Liver (tissue), 9 donors: Measurements from ENCODE around the gene RAB22A. TPM values are rescaled to one million over a fixed set of nuclear protein-coding genes. Genes with fewer than 3 reads are reported as not detected.

Experiments
- DNase-seq: peaks from one replicate; pipeline ENCODE4 v3.0.0-alpha.2; 2017; ENCODE audit warnings: low spot score
- H3K27ac ChIP-seq, 2 donors: one replicate each; pipeline ENCODE4 v1.7.0; 2013; ENCODE audit warnings: inconsistent platforms in 2 of 2, low read length in 2 of 2, control low read depth in 1 of 2, low read depth in 1 of 2, mild to moderate bottlenecking in 1 of 2
- H3K27me3 ChIP-seq, 4 donors: one replicate each; pipeline versions ENCODE4 v1.6.1 to v1.7.0; 2013; ENCODE audit warnings: low read length in 3 of 4, inconsistent platforms in 1 of 4, mild to moderate bottlenecking in 1 of 4, moderate library complexity in 1 of 4; ENCODE audit not compliant: control insufficient read depth in 4 of 4, insufficient read depth in 4 of 4
- H3K36me3 ChIP-seq, 4 donors: one replicate each; pipeline versions ENCODE4 v1.6.1 to v1.7.0; 2013; ENCODE audit warnings: low read length in 3 of 4, mild to moderate bottlenecking in 3 of 4, low read depth in 1 of 4, moderate library complexity in 1 of 4; ENCODE audit not compliant: control insufficient read depth in 4 of 4, insufficient read depth in 3 of 4
- H3K4me1 ChIP-seq, 4 donors: one replicate each; pipeline versions ENCODE4 v1.6.1 to v1.7.0; 2013; ENCODE audit warnings: low read length in 3 of 4, mild to moderate bottlenecking in 3 of 4, moderate library complexity in 1 of 4; ENCODE audit not compliant: control insufficient read depth in 4 of 4, insufficient read depth in 4 of 4
- H3K4me3 ChIP-seq, 3 donors: one replicate each; pipeline versions ENCODE4 v1.6.1 to v1.7.0; 2013; ENCODE audit warnings: low read length in 3 of 3, control low read depth in 1 of 3, low read depth in 1 of 3, mild to moderate bottlenecking in 1 of 3
- H3K9ac ChIP-seq, 2 donors: one replicate each; pipeline ENCODE4 v1.7.0; 2013; ENCODE audit warnings: low read length in 2 of 2, mild to moderate bottlenecking in 2 of 2, moderate library complexity in 2 of 2, control low read depth in 1 of 2, low read depth in 1 of 2
- H3K9me3 ChIP-seq, 4 donors: one replicate each; pipeline versions ENCODE4 v1.6.1 to v1.7.0; 2013; ENCODE audit warnings: low read length in 3 of 4; ENCODE audit not compliant: control insufficient read depth in 4 of 4
- ATF3 ChIP-seq: IDR thresholded peaks from 2 replicates; pipeline ENCODE4 v1.6.1; 2016; ENCODE audit warnings: antibody characterized with exemption
- CTCF ChIP-seq: fragments of 150-350 bp; IDR thresholded peaks from 2 replicates; pipeline ENCODE4 v1.5.1; 2017; ENCODE audit warnings: improper control_type of control experiment, low read depth, low read length; ENCODE audit not compliant: missing input control
- EGR1 ChIP-seq, 2 donors: IDR thresholded peaks; 2 replicates each; pipeline ENCODE4 v1.6.1; 2016 to 2018; ENCODE audit warnings: antibody characterized with exemption in 2 of 2, low read depth in 2 of 2
- GABPA ChIP-seq, 2 donors: IDR thresholded peaks in 1 of 2; conservative IDR thresholded peaks in 1 of 2; 2 replicates each; pipeline ENCODE4 v1.6.1; 2016; ENCODE audit warnings: antibody characterized with exemption in 2 of 2, mild to moderate bottlenecking in 1 of 2, moderate library complexity in 1 of 2
- HNF4A ChIP-seq, 2 donors: conservative IDR thresholded peaks; 2 replicates each; pipeline ENCODE4 v1.6.1; 2016; ENCODE audit warnings: antibody characterized with exemption in 2 of 2, mild to moderate bottlenecking in 2 of 2
- JUND ChIP-seq, 2 donors: IDR thresholded peaks; 2 replicates each; pipeline ENCODE4 v1.6.1; 2016; ENCODE audit warnings: antibody characterized with exemption in 2 of 2
- NR2F2 ChIP-seq: IDR thresholded peaks from 2 replicates; pipeline ENCODE4 v1.6.1; 2016; ENCODE audit warnings: antibody characterized with exemption
- RAD21 ChIP-seq, 2 donors: IDR thresholded peaks; 2 replicates each; pipeline ENCODE4 v1.6.1; 2016; ENCODE audit warnings: antibody characterized with exemption in 2 of 2, mild to moderate bottlenecking in 2 of 2
- REST ChIP-seq: IDR thresholded peaks from 2 replicates; pipeline ENCODE4 v1.6.1; 2016; ENCODE audit warnings: antibody characterized with exemption, mild to moderate bottlenecking
- SP1 ChIP-seq: IDR thresholded peaks from 2 replicates; pipeline ENCODE4 v1.6.1; 2018; ENCODE audit warnings: antibody characterized with exemption, mild to moderate bottlenecking
- TAF1 ChIP-seq: conservative IDR thresholded peaks from 2 replicates; pipeline ENCODE4 v1.6.1; 2016; ENCODE audit warnings: antibody characterized with exemption, mild to moderate bottlenecking
- ZBTB33 ChIP-seq: IDR thresholded peaks from 2 replicates; pipeline ENCODE4 v1.6.1; 2016; ENCODE audit warnings: antibody characterized with exemption
- WGBS: extraction: QIAGEN DNeasy Blood & Tissue Kit; methylation state at CpG from one replicate; pipeline ENCODE4 v1.1.7; 2013; 5-methylcytosine and 5-hydroxymethylcytosine counted together
- polyA plus RNA-seq, 2 donors: library from polyadenylated mRNA; stranded (reverse) in 1 of 2; unstranded in 1 of 2; fragments of 200-250 nt in 1 of 2; fragments of >200 nt in 1 of 2; fragmentation: Nextera tagmentation in 1 of 2; extraction: Ambion mirVana in 1 of 2; gene quantifications; one replicate each; pipeline versions ENCODE4 v1.2.1 to v1.2.3, GENCODE V29; 2013 to 2015
- total RNA-seq, 2 donors: library from RNA; depleted of rRNA; stranded (reverse); fragments of >200 nt; gene quantifications; one replicate each; pipeline ENCODE4 v1.2.3, GENCODE V29; 2014
- donor health status: healthy.
- donor health status: healthy.
- donor health status: healthy.
- donor health status: healthy.
- donor health status: healthy.

Gene RAB22A
- total and polyA plus RNA-seq, 4 donors = 3.0 to 8.1 (median 5.8) TPM

- H3K36me3 ChIP-seq = peaks cover 0 to 6% (median 2%) of the 10 kb centered on the region in 4 donors
- no peak for DNase-seq
- H3K4me3 ChIP-seq = no peak overlapping the region
- TF ChIP-seq SP1 = no peak
- TF ChIP-seq CTCF = no peak
- WGBS = 96% methylated on average over 9 of the region's 9 CpGs
- no peaks in the 10 kb centered on the region for H3K4me1 ChIP-seq
- H3K27me3 ChIP-seq = no peaks in the 10 kb centered on the region
- H3K27ac ChIP-seq = no peak overlapping the region
- no peak overlapping the region for H3K9ac ChIP-seq
- no peaks in the 10 kb centered on the region for H3K9me3 ChIP-seq
Observed at GRCh38 chr20:58271606-58272351, 37.7 kb upstream of the RAB22A start.

- TF ChIP-seq GABPA (IDR thresholded peaks at IDR 0.05 in 1 of 2, conservative IDR thresholded peaks at IDR 0.05 in 1 of 2) = no peak
- no peak for TF ChIP-seq HNF4A (conservative IDR thresholded peaks at IDR 0.05)
- TF ChIP-seq RAD21 (IDR thresholded peaks at IDR 0.05) = no peak
- TF ChIP-seq NR2F2 = no peak
- no peak for TF ChIP-seq CTCF
- no peak for TF ChIP-seq ATF3
- no peak for TF ChIP-seq TAF1
- TF ChIP-seq JUND (IDR thresholded peaks at IDR 0.05) = no peak
- no peak for TF ChIP-seq EGR1 (IDR thresholded peaks at IDR 0.05; ENCODE audit: low read depth in 2 of 2)
- TF ChIP-seq REST = no peak
- no peak for TF ChIP-seq ZBTB33
- no peaks in the 10 kb centered on the region for H3K9me3 ChIP-seq
- H3K27ac ChIP-seq = no peak overlapping the region
- no peak overlapping the region for H3K4me3 ChIP-seq
- H3K36me3 ChIP-seq = no peaks in the 10 kb centered on the region
- no peak overlapping the region for H3K9ac ChIP-seq
- DNase-seq = no peak
- H3K4me1 ChIP-seq = no peaks in the 10 kb centered on the region
- H3K27me3 ChIP-seq = no peaks in the 10 kb centered on the region
Observed at GRCh38 chr20:58274384-58274783, 35.1 kb upstream of the RAB22A start.
